Activated naive CD8-positive, alpha-beta T cell treated with anti-CD3 and anti-CD28 coated beads, Interleukin-2, amount 10 ng/mL, durations not matched to agents 7 days and 5 days (primary cell): ENCODE measurements around the gene LNPK. TPM values are rescaled to one million over a fixed set of nuclear protein-coding genes. Genes with fewer than 3 reads are reported as not detected.

Experiments used
- ATAC-seq: fragments of 150-1000 bp; cut with Tn5 transposase; one replicate; pipeline ENCODE4 v1.10.0; 2021; ENCODE audit warnings: low read depth, moderate library complexity
- POLR2A ChIA-PET: fragments of 350-600 bp; sonication (Branson Sonifier 250); formaldehyde crosslinking; loops from one replicate; lab custom pipeline; 2021; ENCODE audit warnings: antibody characterized with exemption; lab: Charles Lee
- DNase-seq: peaks from one replicate; pipeline ENCODE4 v3.0.0; 2021
- H3K27ac Mint-ChIP-seq: one replicate; pipeline ENCODE4 v1.8.0; 2022; ENCODE audit warnings: mild to moderate bottlenecking, mixed read lengths
- H3K27me3 Mint-ChIP-seq: one replicate; pipeline ENCODE4 v1.8.0; 2022; ENCODE audit warnings: mild to moderate bottlenecking, moderate library complexity, mixed read lengths
- H3K36me3 Mint-ChIP-seq: one replicate; pipeline ENCODE4 v1.8.0; 2021; ENCODE audit warnings: mild to moderate bottlenecking, mixed read lengths
- H3K4me1 Mint-ChIP-seq: one replicate; pipeline ENCODE4 v1.8.0; 2021; ENCODE audit warnings: mixed read lengths
- H3K4me3 Mint-ChIP-seq: one replicate; pipeline ENCODE4 v1.8.0; 2022; ENCODE audit warnings: mild to moderate bottlenecking, moderate library complexity, mixed read lengths
- H3K9me3 Mint-ChIP-seq: one replicate; pipeline ENCODE4 v1.8.0; 2021; ENCODE audit warnings: mixed read lengths
- total RNA-seq, 2 experiments: library from RNA; stranded (reverse); gene quantifications; one replicate each; pipeline ENCODE4 v1.2.3, GENCODE V29; 2021

LNPK gene
- total RNA-seq, 2 experiments from 2014 or later = 41.5 to 45.4 TPM

GRCh38 chr2:175957845-175958244 lies 44.2 kb downstream of the LNPK start:
- Mint-ChIP-seq H3K27ac (no peak overlapping the region), H3K27me3 (no peaks in the 10 kb centered on the region), H3K36me3 (peaks cover 61% of the 10 kb centered on the region), H3K4me1 (peaks cover 2% of the 10 kb centered on the region), H3K4me3 (no peak overlapping the region), H3K9me3 (peaks cover 3% of the 10 kb centered on the region)
- POLR2A ChIA-PET = interaction anchor here (1.3 kb wide), 1 partner anchor 44 kb away, joined by 4 read pairs; the partner anchor contains the start of gene LNPK
- DNase-seq (no peak), ATAC-seq (no peak)

GRCh38 chr2:175955136-175955535 lies 46.9 kb downstream of the LNPK start:
- peaks cover 47% of the 10 kb centered on the region for H3K36me3 Mint-ChIP-seq
- H3K4me1 Mint-ChIP-seq = peaks cover 2% of the 10 kb centered on the region
- no peak overlapping the region for H3K27ac Mint-ChIP-seq
- DNase-seq (no peak), ATAC-seq (no peak)
- POLR2A ChIA-PET = no interaction called here
- no peaks in the 10 kb centered on the region for H3K9me3 Mint-ChIP-seq
- H3K27me3 Mint-ChIP-seq = no peaks in the 10 kb centered on the region
- H3K4me3 Mint-ChIP-seq = no peak overlapping the region

- Mint-ChIP-seq H3K4me1 (no peaks in the 10 kb centered on the region), H3K9me3 (no peaks in the 10 kb centered on the region), H3K4me3 (no peak overlapping the region), H3K27ac (no peak overlapping the region), H3K36me3 (peaks cover 28% of the 10 kb centered on the region), H3K27me3 (no peaks in the 10 kb centered on the region)
- POLR2A ChIA-PET = no interaction called here
- no peak for DNase-seq
- ATAC-seq = no peak
Measured at GRCh38 chr2:175950512-175950911, 51.6 kb downstream of the LNPK start.

- no peak for ATAC-seq
- POLR2A ChIA-PET = no interaction called here
- Mint-ChIP-seq H3K9me3 (no peaks in the 10 kb centered on the region), H3K27ac (no peak overlapping the region), H3K4me1 (no peaks in the 10 kb centered on the region), H3K27me3 (no peaks in the 10 kb centered on the region), H3K4me3 (no peak overlapping the region), H3K36me3 (peaks cover 30% of the 10 kb centered on the region)
- DNase-seq = no peak
Measured at GRCh38 chr2:175948191-175948590, 53.9 kb downstream of the LNPK start.

GRCh38 chr2:175947073-175947472 lies 55.0 kb downstream of the LNPK start:
- POLR2A ChIA-PET = no interaction called here
- Mint-ChIP-seq H3K9me3 (no peaks in the 10 kb centered on the region), H3K27me3 (no peaks in the 10 kb centered on the region), H3K27ac (no peak overlapping the region), H3K4me3 (no peak overlapping the region), H3K4me1 (no peaks in the 10 kb centered on the region), H3K36me3 (peaks cover 29% of the 10 kb centered on the region)
- DNase-seq (no peak), ATAC-seq (no peak)

GRCh38 chr2:175941699-175942098 lies 60.4 kb downstream of the LNPK start:
- peaks cover 32% of the 10 kb centered on the region for H3K36me3 Mint-ChIP-seq
- POLR2A ChIA-PET = no interaction called here

GRCh38 chr2:175937216-175937615 lies 64.9 kb downstream of the LNPK start:
- POLR2A ChIA-PET = no interaction called here
- Mint-ChIP-seq H3K27me3 (no peaks in the 10 kb centered on the region), H3K27ac (no peak overlapping the region), H3K4me3 (no peak overlapping the region), H3K36me3 (peaks cover 38% of the 10 kb centered on the region), H3K4me1 (no peaks in the 10 kb centered on the region), H3K9me3 (no peaks in the 10 kb centered on the region)
- no peak for DNase-seq
- no peak for ATAC-seq

More at GRCh38 chr2:175941699-175942098, 60.4 kb downstream of the LNPK start:
- Mint-ChIP-seq H3K27me3 (no peaks in the 10 kb centered on the region), H3K9me3 (no peaks in the 10 kb centered on the region), H3K27ac (no peak overlapping the region), H3K4me3 (no peak overlapping the region), H3K4me1 (no peaks in the 10 kb centered on the region)
- DNase-seq = no peak
- no peak for ATAC-seq

- Mint-ChIP-seq H3K36me3 (peaks cover 32% of the 10 kb centered on the region), H3K4me1 (peaks cover 2% of the 10 kb centered on the region), H3K9me3 (no peaks in the 10 kb centered on the region), H3K27me3 (no peaks in the 10 kb centered on the region), H3K4me3 (no peak overlapping the region), H3K27ac (no peak overlapping the region)
- POLR2A ChIA-PET = no interaction called here
- DNase-seq (no peak), ATAC-seq (no peak)
Measured at GRCh38 chr2:175935289-175936181, 66.5 kb downstream of the LNPK start.

GRCh38 chr2:175932675-175933074 lies 69.4 kb downstream of the LNPK start:
- Mint-ChIP-seq H3K4me3 (no peak overlapping the region), H3K27ac (no peak overlapping the region), H3K4me1 (peaks cover 2% of the 10 kb centered on the region), H3K9me3 (no peaks in the 10 kb centered on the region), H3K27me3 (no peaks in the 10 kb centered on the region), H3K36me3 (peaks cover 34% of the 10 kb centered on the region)
- POLR2A ChIA-PET = no interaction called here
- ATAC-seq (no peak), DNase-seq (no peak)

- H3K36me3 Mint-ChIP-seq = peaks cover 35% of the 10 kb centered on the region
- POLR2A ChIA-PET = no interaction called here
- DNase-seq (no peak), ATAC-seq (no peak)
- H3K27ac Mint-ChIP-seq = no peak overlapping the region
- H3K9me3 Mint-ChIP-seq = no peaks in the 10 kb centered on the region
- H3K4me1 Mint-ChIP-seq = peaks cover 2% of the 10 kb centered on the region
- H3K27me3 Mint-ChIP-seq = no peaks in the 10 kb centered on the region
- no peak overlapping the region for H3K4me3 Mint-ChIP-seq
Measured at GRCh38 chr2:175931805-175932204, 70.3 kb downstream of the LNPK start.

GRCh38 chr2:175930504-175930903 lies 71.6 kb downstream of the LNPK start:
- Mint-ChIP-seq H3K36me3 (peaks cover 32% of the 10 kb centered on the region), H3K27me3 (no peaks in the 10 kb centered on the region), H3K4me3 (no peak overlapping the region), H3K4me1 (peaks cover 2% of the 10 kb centered on the region), H3K9me3 (no peaks in the 10 kb centered on the region), H3K27ac (no peak overlapping the region)
- DNase-seq (no peak), ATAC-seq (no peak)
- POLR2A ChIA-PET = no interaction called here

- no peak for ATAC-seq
- POLR2A ChIA-PET = no interaction called here
- H3K9me3 Mint-ChIP-seq = no peaks in the 10 kb centered on the region
Measured at GRCh38 chr2:175929850-175930249, 72.2 kb downstream of the LNPK start.

GRCh38 chr2:175926272-175926671 lies 75.8 kb downstream of the LNPK start:
- Mint-ChIP-seq H3K27me3 (no peaks in the 10 kb centered on the region), H3K27ac (no peak overlapping the region), H3K4me3 (no peak overlapping the region), H3K36me3 (peaks cover 30% of the 10 kb centered on the region), H3K9me3 (no peaks in the 10 kb centered on the region), H3K4me1 (no peaks in the 10 kb centered on the region)
- DNase-seq = no peak
- POLR2A ChIA-PET = no interaction called here
- ATAC-seq = no peak

More at GRCh38 chr2:175929850-175930249, 72.2 kb downstream of the LNPK start:
- no peak for DNase-seq
- no peaks in the 10 kb centered on the region for H3K27me3 Mint-ChIP-seq
- H3K27ac Mint-ChIP-seq = no peak overlapping the region
- H3K36me3 Mint-ChIP-seq = peaks cover 32% of the 10 kb centered on the region
- no peak overlapping the region for H3K4me3 Mint-ChIP-seq
- peaks cover 2% of the 10 kb centered on the region for H3K4me1 Mint-ChIP-seq

- no peak for DNase-seq
Measured at GRCh38 chr2:175922160-175922559, 79.9 kb downstream of the LNPK start.

More at GRCh38 chr2:175922160-175922559, 79.9 kb downstream of the LNPK start:
- Mint-ChIP-seq H3K9me3 (no peaks in the 10 kb centered on the region), H3K27ac (no peak overlapping the region), H3K4me3 (no peak overlapping the region), H3K27me3 (no peaks in the 10 kb centered on the region), H3K4me1 (no peaks in the 10 kb centered on the region), H3K36me3 (peaks cover 19% of the 10 kb centered on the region)
- no peak for ATAC-seq
- POLR2A ChIA-PET = no interaction called here
